ENCODE results near the gene WDR81. TPM values are rescaled to one million over a fixed set of nuclear protein-coding genes. Genes with fewer than 3 reads are reported as not detected.
"Not testable (repeated sequence)": the region's sequence is repeated elsewhere in the genome, so short reads cannot be mapped to it uniquely, and the experiment has no call there.

The WDR81 gene
- total RNA-seq, 4 donors from 2014 or later, result 25.7 to 40.8 (median 32.1) TPM

GRCh38 chr17:1773000-1773695 lies 48.6 kb downstream of the WDR81 start:
- Histone ChIP-seq H3K4me1 (peaks cover 4 to 23% (median 13%) of the 10 kb centered on the region in 4 donors), H3K27ac (replicated peaks in 1 of 4) (peak overlapping the region; percentile 52 to 63 (median 62)), H3K36me3 (peaks cover 4 to 42% (median 34%) of the 10 kb centered on the region in 4 donors), H3K27me3 (peaks cover 0 to 18% (median 0%) of the 10 kb centered on the region in 4 donors)
- intact Hi-C loops (cut with DNase I); H3K9me3 ChIP-seq; DNase-seq (ENCODE audit: extremely low spot score); H3K4me3 ChIP-seq: not testable (repeated sequence)
- 83% methylated on average over 12 of the region's 12 CpGs for WGBS
- TF ChIP-seq POLR2AphosphoS5 (IDR thresholded peaks at IDR 0.05), result peak in 1 of 2 donors; percentile 29

GRCh38 chr17:1773696-1774181 lies 49.2 kb downstream of the WDR81 start:
- Histone ChIP-seq H3K4me1 (peaks cover 4 to 25% (median 14%) of the 10 kb centered on the region in 4 donors), H3K27me3 (peaks cover 0 to 12% (median 0%) of the 10 kb centered on the region in 4 donors), H3K36me3 (peaks cover 7 to 48% (median 40%) of the 10 kb centered on the region in 4 donors), H3K4me3 (no peak overlapping the region), H3K27ac (replicated peaks in 1 of 4) (peak overlapping the region; percentile 52 to 63 (median 62)), H3K9me3 (no peaks in the 10 kb centered on the region)
- 39% methylated on average over 7 of the region's 7 CpGs for WGBS
- intact Hi-C loops (cut with DNase I), result no loop called here
- TF ChIP-seq POLR2AphosphoS5 (IDR thresholded peaks at IDR 0.05), result peak in 1 of 2 donors; percentile 19
- TF ChIP-seq EP300 (IDR thresholded peaks at IDR 0.05), result no peak
- TF ChIP-seq CTCF (IDR thresholded peaks at IDR 0.05), result no peak
- TF ChIP-seq POLR2A (IDR thresholded peaks at IDR 0.05; ENCODE audit: low read depth), result no peak
- no peak for DNase-seq (ENCODE audit: extremely low spot score)

GRCh38 chr17:1774390-1775176 lies 50.1 kb downstream of the WDR81 start:
- H3K4me3 ChIP-seq, result no peak overlapping the region
- TF ChIP-seq CTCF (IDR thresholded peaks at IDR 0.05), result no peak
- no peak for TF ChIP-seq POLR2A (IDR thresholded peaks at IDR 0.05; ENCODE audit: low read depth)
- TF ChIP-seq EP300 (IDR thresholded peaks at IDR 0.05), result no peak
- TF ChIP-seq POLR2AphosphoS5 (IDR thresholded peaks at IDR 0.05), result no peak
- DNase-seq (ENCODE audit: extremely low spot score), result no peak
- peaks cover 4 to 28% (median 19%) of the 10 kb centered on the region in 4 donors for H3K4me1 ChIP-seq
- peak overlapping the region; percentile 52 to 63 (median 62) for H3K27ac ChIP-seq (replicated peaks in 1 of 4)
- intact Hi-C loops (cut with DNase I), result no loop called here
- H3K27me3 ChIP-seq, result peaks cover 0 to 4% (median 0%) of the 10 kb centered on the region in 4 donors
- WGBS, result 89% methylated on average over 21 of the region's 21 CpGs
- peaks cover 7 to 50% (median 41%) of the 10 kb centered on the region in 4 donors for H3K36me3 ChIP-seq
- no peaks in the 10 kb centered on the region for H3K9me3 ChIP-seq

- TF ChIP-seq CTCF (IDR thresholded peaks at IDR 0.05) (no peak), POLR2A (IDR thresholded peaks at IDR 0.05; ENCODE audit: low read depth) (no peak), EP300 (IDR thresholded peaks at IDR 0.05) (no peak), POLR2AphosphoS5 (IDR thresholded peaks at IDR 0.05) (no peak)
- intact Hi-C loops (cut with DNase I), result no loop called here
- Histone ChIP-seq H3K27ac (replicated peaks in 1 of 4) (no peak overlapping the region), H3K4me3 (no peak overlapping the region), H3K36me3 (peaks cover 7 to 55% (median 47%) of the 10 kb centered on the region in 4 donors), H3K27me3 (no peaks in the 10 kb centered on the region), H3K4me1 (peaks cover 12 to 37% (median 36%) of the 10 kb centered on the region in 4 donors), H3K9me3 (no peaks in the 10 kb centered on the region)
- WGBS, result 84% methylated on average over 6 of the region's 10 CpGs
- no peak for DNase-seq (ENCODE audit: extremely low spot score)
These were observed 51.8 kb downstream of the WDR81 start for GRCh38 chr17:1776328-1776727.

GRCh38 chr17:1776857-1777256 lies 52.4 kb downstream of the WDR81 start:
- peaks cover 18 to 41% (median 40%) of the 10 kb centered on the region in 4 donors for H3K4me1 ChIP-seq

More at GRCh38 chr17:1776857-1777256, 52.4 kb downstream of the WDR81 start:
- intact Hi-C loops (cut with DNase I), result no loop called here
- TF ChIP-seq POLR2A (IDR thresholded peaks at IDR 0.05; ENCODE audit: low read depth), result no peak
- no peak for TF ChIP-seq CTCF (IDR thresholded peaks at IDR 0.05)
- TF ChIP-seq POLR2AphosphoS5 (IDR thresholded peaks at IDR 0.05), result no peak
- TF ChIP-seq EP300 (IDR thresholded peaks at IDR 0.05), result no peak
- no peaks in the 10 kb centered on the region for H3K9me3 ChIP-seq
- DNase-seq (ENCODE audit: extremely low spot score), result no peak
- peaks cover 7 to 58% (median 50%) of the 10 kb centered on the region in 4 donors for H3K36me3 ChIP-seq
- H3K27me3 ChIP-seq, result no peaks in the 10 kb centered on the region
- no peak overlapping the region for H3K27ac ChIP-seq (replicated peaks in 1 of 4)
- 86% methylated on average over 5 of the region's 7 CpGs for WGBS
- no peak overlapping the region for H3K4me3 ChIP-seq
